ENCODE measurements around the gene HS3ST4. TPM values are rescaled to one million over a fixed set of nuclear protein-coding genes. Genes with fewer than 3 reads are reported as not detected.

The HS3ST4 gene
- polyA plus RNA-seq, 1 experiment, result not detected

GRCh38 chr16:26161461-26162180 lies 469.9 kb downstream of the HS3ST4 start:
- Histone ChIP-seq H3K27ac (ENCODE audit: low read depth, low read length) (no peak overlapping the region), H3K4me3 (ENCODE audit: low read depth, low read length) (no peak overlapping the region), H3K27me3 (ENCODE audit: control insufficient read depth, insufficient read depth, low read length) (no peaks in the 10 kb centered on the region), H3K9me3 (ENCODE audit: control insufficient read depth, insufficient read depth, low read length) (peaks cover 26% of the 10 kb centered on the region)
- ChIA-PET POLR2A (no interaction called here), CTCF (no interaction called here)
- TF ChIP-seq CTCF (IDR thresholded peaks at IDR 0.05; ENCODE audit: low read depth, low read length), result no peak
- no peak for DNase-seq (ENCODE audit: low read depth, low spot score)

GRCh38 chr16:26169473-26169872 lies 477.7 kb downstream of the HS3ST4 start:
- POLR2A ChIA-PET, result no interaction called here
- H3K4me3 ChIP-seq (ENCODE audit: low read depth, low read length), result no peak overlapping the region
- DNase-seq (ENCODE audit: low read depth, low spot score), result no peak
- H3K27me3 ChIP-seq (ENCODE audit: control insufficient read depth, insufficient read depth, low read length), result no peaks in the 10 kb centered on the region
- peaks cover 18% of the 10 kb centered on the region for H3K9me3 ChIP-seq (ENCODE audit: control insufficient read depth, insufficient read depth, low read length)
- no peak overlapping the region for H3K27ac ChIP-seq (ENCODE audit: low read depth, low read length)
- CTCF ChIA-PET, result no interaction called here
- no peak for TF ChIP-seq CTCF (IDR thresholded peaks at IDR 0.05; ENCODE audit: low read depth, low read length)

- H3K4me3 ChIP-seq (ENCODE audit: low read depth, low read length), result no peak overlapping the region
- ChIA-PET CTCF (no interaction called here), POLR2A (no interaction called here)
- no peak for TF ChIP-seq CTCF (IDR thresholded peaks at IDR 0.05; ENCODE audit: low read depth, low read length)
- H3K27ac ChIP-seq (ENCODE audit: low read depth, low read length), result no peak overlapping the region
- no peak for DNase-seq (ENCODE audit: low read depth, low spot score)
- H3K9me3 ChIP-seq (ENCODE audit: control insufficient read depth, insufficient read depth, low read length), result peaks cover 13% of the 10 kb centered on the region
- no peaks in the 10 kb centered on the region for H3K27me3 ChIP-seq (ENCODE audit: control insufficient read depth, insufficient read depth, low read length)
Measured at GRCh38 chr16:26175944-26176343, 484.2 kb downstream of the HS3ST4 start.

- Histone ChIP-seq H3K27ac (ENCODE audit: low read depth, low read length) (no peak overlapping the region), H3K4me3 (ENCODE audit: low read depth, low read length) (no peak overlapping the region), H3K27me3 (ENCODE audit: control insufficient read depth, insufficient read depth, low read length) (no peaks in the 10 kb centered on the region), H3K9me3 (ENCODE audit: control insufficient read depth, insufficient read depth, low read length) (peaks cover 8% of the 10 kb centered on the region)
- TF ChIP-seq CTCF (IDR thresholded peaks at IDR 0.05; ENCODE audit: low read depth, low read length), result no peak
- ChIA-PET POLR2A (no interaction called here), CTCF (no interaction called here)
- DNase-seq (ENCODE audit: low read depth, low spot score), result no peak
Measured at GRCh38 chr16:26177438-26177837, 485.7 kb downstream of the HS3ST4 start.

- no peak for TF ChIP-seq CTCF (IDR thresholded peaks at IDR 0.05; ENCODE audit: low read depth, low read length)
- no peak overlapping the region for H3K27ac ChIP-seq (ENCODE audit: low read depth, low read length)
- H3K27me3 ChIP-seq (ENCODE audit: control insufficient read depth, insufficient read depth, low read length), result no peaks in the 10 kb centered on the region
- DNase-seq (ENCODE audit: low read depth, low spot score), result no peak
- POLR2A ChIA-PET, result no interaction called here
- CTCF ChIA-PET, result no interaction called here
- H3K9me3 ChIP-seq (ENCODE audit: control insufficient read depth, insufficient read depth, low read length), result peaks cover 10% of the 10 kb centered on the region
- H3K4me3 ChIP-seq (ENCODE audit: low read depth, low read length), result no peak overlapping the region
Measured at GRCh38 chr16:26178298-26178697, 486.5 kb downstream of the HS3ST4 start.
